H1 (cell line): Measurements from ENCODE around the gene KYNU. TPM values are rescaled to one million over a fixed set of nuclear protein-coding genes. Genes with fewer than 3 reads are reported as not detected.

Experiments
- CTCF ChIA-PET: fragments of 300-600 bp; sonication (Branson Sonifier 250); formaldehyde crosslinking; loops from one replicate; lab custom pipeline; 2021; ENCODE audit not compliant: partially characterized antibody; lab: Charles Lee
- POLR2A ChIA-PET: fragments of 300-600 bp; sonication (Branson Sonifier 250); formaldehyde crosslinking; loops from one replicate; lab custom pipeline; 2021; ENCODE audit warnings: inconsistent platforms; ENCODE audit not compliant: partially characterized antibody; lab: Charles Lee
- DNase-seq, 2 experiments: peaks; one replicate each; pipeline versions ENCODE4 v3.0.0 to v3.0.0-alpha.2; 2010 to 2022; ENCODE audit warnings: low spot score in 2 of 2, low read depth in 1 of 2, mixed read lengths in 1 of 2
- FAIRE-seq: peaks from 2 replicates; lab custom pipeline; 2011; peaks lifted over from hg19 to GRCh38; lab: Jason Lieb, UNC
- H2AFZ ChIP-seq: 2 replicates; pipeline ENCODE4 v1.8.1; 2012; ENCODE audit warnings: low read length, inconsistent platforms
- H2AK5ac ChIP-seq: 2 replicates; pipeline ENCODE4 v1.6.1; 2013; ENCODE audit warnings: low read depth, low read length
- H2BK120ac ChIP-seq: replicated peaks from 2 replicates; pipeline ENCODE3; 2013; ENCODE audit warnings: low read depth, low read length, inconsistent platforms
- H2BK12ac ChIP-seq: 2 replicates; pipeline ENCODE4 v1.6.1; 2013; ENCODE audit warnings: low read depth, low read length
- H2BK15ac ChIP-seq: 2 replicates; pipeline ENCODE4 v1.6.1; 2013; ENCODE audit warnings: low read length
- H2BK20ac ChIP-seq: 2 replicates; pipeline ENCODE4 v1.6.1; 2013; ENCODE audit warnings: low read length
- H2BK5ac ChIP-seq: 2 replicates; pipeline ENCODE4 v1.6.1; 2013; ENCODE audit warnings: low read depth, low read length
- H3K14ac ChIP-seq: 2 replicates; pipeline ENCODE4 v1.6.1; 2013; ENCODE audit warnings: inconsistent platforms; ENCODE audit not compliant: insufficient read length
- H3K18ac ChIP-seq: 2 replicates; pipeline ENCODE4 v1.6.1; 2013; ENCODE audit warnings: low read length; ENCODE audit errors: extremely low read depth
- H3K23ac ChIP-seq: 2 replicates; pipeline ENCODE4 v1.6.1; 2013; ENCODE audit warnings: inconsistent platforms; ENCODE audit not compliant: insufficient read length
- H3K23me2 ChIP-seq: 2 replicates; pipeline ENCODE4 v1.6.1; 2013; ENCODE audit warnings: low read depth, low read length
- H3K27ac ChIP-seq: 2 replicates; pipeline ENCODE4 v1.6.1; 2011; ENCODE audit warnings: low read depth, low read length, inconsistent platforms
- H3K27me3 ChIP-seq, 4 experiments: replicated peaks in 1 of 4; 1 replicate in 1 of 4; 2 replicates in 3 of 4; pipeline versions ENCODE4 v1.6.1 to v1.8.1; 2011 to 2013; ENCODE audit warnings: low read length in 3 of 4, mild to moderate bottlenecking in 3 of 4, inconsistent platforms in 2 of 4, mixed read lengths in 2 of 4, moderate library complexity in 1 of 4; ENCODE audit not compliant: control insufficient read depth in 3 of 4, insufficient read depth in 3 of 4; ENCODE audit errors: extremely low read depth in 1 of 4
- H3K36me3 ChIP-seq, 4 experiments: 2 replicates each; pipeline versions ENCODE4 v1.6.1 to v1.8.1; 2011 to 2013; ENCODE audit warnings: mild to moderate bottlenecking in 4 of 4, low read length in 3 of 4, moderate library complexity in 2 of 4, control low read depth in 1 of 4, inconsistent platforms in 1 of 4; ENCODE audit not compliant: insufficient read depth in 4 of 4, control insufficient read depth in 2 of 4
- H3K4ac ChIP-seq: replicated peaks from 2 replicates; pipeline ENCODE3; 2013; ENCODE audit warnings: low read length, low read depth, mixed read lengths, inconsistent platforms; ENCODE audit not compliant: insufficient read length
- H3K4me1 ChIP-seq, 4 experiments: replicated peaks in 1 of 4; 1 replicate in 1 of 4; 2 replicates in 3 of 4; pipeline versions ENCODE4 v1.6.1 to v1.8.1; 2011 to 2013; ENCODE audit warnings: low read length in 3 of 4, inconsistent platforms in 2 of 4, mixed read lengths in 1 of 4; ENCODE audit not compliant: insufficient read depth in 4 of 4, control insufficient read depth in 3 of 4
- H3K4me2 ChIP-seq, 2 experiments: 2 replicates each; pipeline versions ENCODE4 v1.6.1 to v1.8.1; 2011 to 2013; ENCODE audit warnings: low read depth in 2 of 2, low read length in 2 of 2, control low read depth in 1 of 2, inconsistent platforms in 1 of 2, mild to moderate bottlenecking in 1 of 2; ENCODE audit not compliant: insufficient read depth in 1 of 2
- H3K4me3 ChIP-seq, 4 experiments: fragments of 200-600, 300-600 bp in 1 of 4; sonication (generic), shearing (Covaris generic), sonication (Bioruptor Twin) in 1 of 4; 2 replicates each; pipeline versions ENCODE4 v1.5.1 to v1.8.1; 2011 to 2016; ENCODE audit warnings: low read length in 4 of 4, low read depth in 3 of 4, control low read depth in 2 of 4, inconsistent platforms in 2 of 4, mild to moderate bottlenecking in 2 of 4, mixed read lengths in 1 of 4, moderate library complexity in 1 of 4; ENCODE audit not compliant: insufficient read depth in 2 of 4; ENCODE audit errors: extremely low read depth in 1 of 4
- H3K56ac ChIP-seq: replicated peaks from 2 replicates; pipeline ENCODE3; 2013; ENCODE audit warnings: low read depth, mild to moderate bottlenecking, mixed read lengths, low read length, inconsistent platforms; ENCODE audit not compliant: insufficient read length
- H3K79me1 ChIP-seq: 2 replicates; pipeline ENCODE4 v1.6.1; 2013; ENCODE audit warnings: low read depth, low read length, control low read depth
- H3K79me2 ChIP-seq, 2 experiments: 2 replicates each; pipeline versions ENCODE4 v1.6.1 to v1.8.1; 2012 to 2013; ENCODE audit warnings: low read length in 2 of 2, mild to moderate bottlenecking in 2 of 2, inconsistent platforms in 1 of 2; ENCODE audit not compliant: insufficient read depth in 2 of 2, control insufficient read depth in 1 of 2
- H3K9ac ChIP-seq, 4 experiments: replicated peaks in 1 of 4; 1 replicate in 1 of 4; 2 replicates in 3 of 4; pipeline versions ENCODE4 v1.6.1 to v1.8.1; 2011 to 2013; ENCODE audit warnings: low read depth in 3 of 4, low read length in 3 of 4, control low read depth in 2 of 4, mild to moderate bottlenecking in 2 of 4, moderate library complexity in 2 of 4, inconsistent platforms in 1 of 4; ENCODE audit errors: extremely low read depth in 1 of 4
- H3K9me3 ChIP-seq, 2 experiments: 2 replicates each; pipeline versions ENCODE4 v1.6.1 to v1.8.1; 2012 to 2013; ENCODE audit warnings: mild to moderate bottlenecking in 2 of 2, moderate library complexity in 2 of 2, control low read depth in 1 of 2, inconsistent platforms in 1 of 2, low read depth in 1 of 2, low read length in 1 of 2, mixed read lengths in 1 of 2; ENCODE audit not compliant: insufficient read depth in 2 of 2
- H4K20me1 ChIP-seq, 2 experiments: replicated peaks in 1 of 2; 2 replicates each; pipeline versions ENCODE3 to v1.8.1; 2011 to 2013; ENCODE audit warnings: inconsistent platforms in 2 of 2, low read length in 2 of 2, mild to moderate bottlenecking in 1 of 2; ENCODE audit not compliant: insufficient read depth in 2 of 2, control insufficient read depth in 1 of 2
- H4K5ac ChIP-seq: 2 replicates; pipeline ENCODE4 v1.6.1; 2013; ENCODE audit warnings: low read length, low read depth, mixed read lengths, inconsistent platforms; ENCODE audit not compliant: insufficient read length
- H4K8ac ChIP-seq: 2 replicates; pipeline ENCODE4 v1.8.0; 2013; ENCODE audit warnings: mild to moderate bottlenecking, moderate library complexity, low read length, inconsistent platforms; ENCODE audit not compliant: insufficient read depth; ENCODE audit errors: extremely low read depth
- H4K91ac ChIP-seq: replicated peaks from 2 replicates; pipeline ENCODE3; 2013; ENCODE audit warnings: low read length, mixed read lengths, inconsistent platforms; ENCODE audit not compliant: insufficient read length
- KDM5A ChIP-seq: fragments of 200-600 bp; IDR thresholded peaks from 2 replicates; pipeline ENCODE4 v1.7.1; 2012; ENCODE audit warnings: mild to moderate bottlenecking, low read length, inconsistent platforms, mixed read lengths
- NANOG ChIP-seq: IDR thresholded peaks from 2 replicates; pipeline ENCODE4 v1.6.1; 2011; ENCODE audit warnings: low read length, low read depth, mild to moderate bottlenecking, inconsistent platforms; ENCODE audit not compliant: insufficient read depth, poor library complexity, severe bottlenecking
- SIX5 ChIP-seq: IDR thresholded peaks from 2 replicates; pipeline ENCODE4 v1.6.1; 2011; ENCODE audit warnings: mild to moderate bottlenecking, low read depth, low read length
- TAF7 ChIP-seq: optimal IDR thresholded peaks from 2 replicates; pipeline ENCODE3; 2011; ENCODE audit warnings: low read depth, mild to moderate bottlenecking, inconsistent platforms, low read length, moderate library complexity, borderline replicate concordance
- TCF12 ChIP-seq: IDR thresholded peaks from 2 replicates; pipeline ENCODE4 v1.6.1; 2011; ENCODE audit warnings: low read depth, mild to moderate bottlenecking, low read length
- ZNF274 ChIP-seq: IDR thresholded peaks from 2 replicates; pipeline ENCODE4 v1.7.0; 2012; ENCODE audit warnings: low read length, borderline replicate concordance; ENCODE audit errors: extremely low read depth
- WGBS, 2 experiments: shearing (Covaris generic) in 1 of 2; methylation state at CpG; one replicate each; pipeline versions ENCODE4 v1.1.6 to v1.1.7; 2013 to 2015; ENCODE audit warnings: low lambda C conversion rate in 2 of 2, mixed read lengths in 2 of 2, inconsistent platforms in 1 of 2, low coverage in 1 of 2, missing lambda C conversion rate in 1 of 2; ENCODE audit not compliant: insufficient replicate concordance in 2 of 2, insufficient coverage in 1 of 2, insufficient read length in 1 of 2; ENCODE audit errors: extremely low coverage in 1 of 2, missing lambda C conversion rate in 1 of 2; 5-methylcytosine and 5-hydroxymethylcytosine counted together
- polyA plus RNA-seq, 7 experiments: library from polyadenylated mRNA; depleted of rRNA in 3 of 7; stranded (reverse) in 5 of 7; unstranded in 2 of 7; fragments of >200 nt in 5 of 7; fragments of 200-250 nt in 2 of 7; gene quantifications; 1 replicate in 5 of 7; 2 replicates in 1 of 7; 4 replicates in 1 of 7; pipeline versions ENCODE4 v1.2.1 to v1.2.3, GENCODE V29; 2011 to 2013; ENCODE audit warnings: missing spikeins in 2 of 7, mixed read lengths in 2 of 7
- total RNA-seq: library from RNA; stranded (reverse); fragmentation: NEBNext Ultra II Directional; extraction: Animal tissue kit (Norgen Biotek cat#: 25700); gene quantifications from 2 replicates; pipeline ENCODE4 v1.2.1, GENCODE V29; 2021

Gene KYNU
- total and polyA plus RNA-seq, 2 of the 8 experiments (the other 6 are each of a cell fraction or from before 2014, with no cell fraction given): 0.09 to 0.13 TPM

DNA sequence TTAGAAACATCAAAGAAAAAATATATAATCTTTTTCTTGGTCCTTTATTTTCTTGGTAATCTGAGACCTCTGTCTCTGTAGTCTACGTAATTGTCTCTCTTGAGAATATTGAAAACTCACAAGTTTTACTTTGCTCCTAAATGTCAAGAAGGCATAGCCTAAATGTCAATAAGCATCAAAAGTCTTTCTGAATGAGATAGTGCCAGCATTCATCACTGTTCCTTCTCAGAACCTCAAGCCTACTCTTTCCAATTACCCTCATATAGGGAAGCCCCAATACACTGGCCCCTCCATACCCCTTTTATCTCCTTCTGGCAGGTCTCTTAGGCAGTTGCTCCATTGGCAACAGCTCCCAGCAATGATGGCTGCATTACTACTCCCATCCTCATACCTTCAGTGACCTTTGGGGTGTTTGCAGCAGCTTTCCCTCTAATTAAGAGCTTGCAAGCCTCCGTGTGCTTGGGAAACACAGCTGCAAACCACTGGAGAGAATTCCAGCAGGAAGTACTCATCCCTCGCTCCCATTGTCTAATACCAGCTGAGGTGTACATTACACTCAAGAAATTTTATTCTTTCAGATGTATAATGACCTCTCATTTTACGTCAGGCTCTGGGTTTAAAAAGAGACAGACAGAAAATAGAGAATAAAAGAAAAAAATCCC, 95.8 kb downstream of the KYNU start:
- peak overlapping the region; percentile 50 for H2BK120ac ChIP-seq
- peak overlapping the region; percentile 90 for H3K4ac ChIP-seq
- H3K23me2 ChIP-seq: no peaks in the 10 kb centered on the region
- POLR2A ChIA-PET: interaction anchor here (0.6 kb wide), 1 partner anchor 169 kb away, joined by 3 read pairs; no protein-coding TSS in a partner anchor
- H3K9ac ChIP-seq: no peak overlapping the region
- no peaks in the 10 kb centered on the region for H3K27me3 ChIP-seq
- H3K79me1 ChIP-seq: no peaks in the 10 kb centered on the region
- no peak for TF ChIP-seq NANOG
- no peak for TF ChIP-seq ZNF274
- no peak for TF ChIP-seq KDM5A
- no peak for TF ChIP-seq TAF7
- TF ChIP-seq TCF12: 0 out of 2 replicates have a peak, but pooled peaks have one; percentile 38
- TF ChIP-seq SIX5: no peak
- TF ChIP-seq, all 59 proteins: peak for 1
- WGBS, 2 experiments: 82% methylated on average over 4 of the region's 4 CpGs; no CpG with 5 or more reads in 1 of the 2 experiments
- peak overlapping the region; percentile 93 for H3K18ac ChIP-seq
- no peaks in the 10 kb centered on the region for H3K79me2 ChIP-seq
- H2BK15ac ChIP-seq: no peak overlapping the region
- peak overlapping the region; percentile 82; the same call in 1 of the 2 replicates for H2BK12ac ChIP-seq
- H3K56ac ChIP-seq: no peak overlapping the region
- H4K20me1 ChIP-seq: no peaks in the 10 kb centered on the region
- peak overlapping the region; percentile 75 for H4K5ac ChIP-seq
- H3K4me2 ChIP-seq: 0 out of 4 replicates have a peak overlapping the region, but pooled peaks of 1 of the 2 experiments have one; percentile 2
- CTCF ChIA-PET: interaction anchor here (0.6 to 2.3 kb wide), 2 partner anchors 16 to 159 kb away, joined by 3 to 14 read pairs; no protein-coding TSS in a partner anchor
- peak overlapping the region; percentile 4 for H4K91ac ChIP-seq
- no peaks in the 10 kb centered on the region for H3K36me3 ChIP-seq
- DNase-seq (no peak), FAIRE-seq (no peak)
- no peak overlapping the region for H3K14ac ChIP-seq
- H3K4me3 ChIP-seq: no peak overlapping the region
- H3K4me1 ChIP-seq: peaks cover 5 to 22% (median 9%) of the 10 kb centered on the region in 4 experiments; a peak in 4 of 7 replicates
- peak overlapping the region; percentile 27; the same call in 1 of the 2 replicates for H3K27ac ChIP-seq
- H4K8ac ChIP-seq: no peak overlapping the region
- H2AFZ ChIP-seq: 0 out of 2 replicates have a peak overlapping the region, but pooled peaks have one; percentile 37
- no peak overlapping the region for H3K23ac ChIP-seq
- H2AK5ac ChIP-seq: 0 out of 2 replicates have a peak overlapping the region, but pooled peaks have one; percentile 42
- peak overlapping the region; percentile 94 for H2BK20ac ChIP-seq
- peak overlapping the region; percentile 92; the same call in 1 of the 2 replicates for H2BK5ac ChIP-seq
- H3K9me3 ChIP-seq: no peaks in the 10 kb centered on the region
